Small intestine (tissue), 4 donors: ENCODE measurements around the gene TBC1D3I. TPM values are rescaled to one million over a fixed set of nuclear protein-coding genes. Genes with fewer than 3 reads are reported as not detected.

Experiments
- polyA plus RNA-seq, 4 donors: library from polyadenylated mRNA; stranded (reverse) in 3 of 4; unstranded in 1 of 4; fragments of 200-250 nt in 3 of 4; fragments of 120-200 nt in 1 of 4; gene quantifications; one replicate each; pipeline versions ENCODE4 v1.2.1 to v1.2.3, GENCODE V29; 2013
- donor health status: healthy with polysubstance abuse.
- donor health status: Bipolar disorder and iron deficiency.
- donor health status: healthy.

The TBC1D3I gene
- polyA plus RNA-seq, 4 donors, result 0.12 to 0.27 TPM; not detected in 2

Other genes starting within 250 kb of the TBC1D3I start
- gene CCL23, start 246.6 kb downstream of the TBC1D3I start, polyA plus RNA-seq, result 10 to 100 TPM in 1 of 4 donors, 1 to 10 TPM in 2, not detected in 1; 1.6 to 22.9 (median 1.9) TPM
- 10 to 100 TPM in 1 of 4 donors, 1 to 10 TPM in 1, under 1 TPM in 2; 0.24 to 17.9 (median 1.0) TPM for gene CCL18, start 200.3 kb downstream of the TBC1D3I start, polyA plus RNA-seq
- 1 to 10 TPM; 1.8 to 4.9 (median 3.3) TPM for gene CCL3, start 174.4 kb downstream of the TBC1D3I start, polyA plus RNA-seq
- 1 to 10 TPM; 2.7 to 6.2 (median 3.5) TPM for gene CCL4, start 160.7 kb downstream of the TBC1D3I start, polyA plus RNA-seq
- gene TBC1D3B, start 87.9 kb downstream of the TBC1D3I start, polyA plus RNA-seq, result 1 to 10 TPM; 1.8 to 6.5 (median 4.5) TPM
- gene CCL3L1, start 67.8 kb downstream of the TBC1D3I start, polyA plus RNA-seq, result 1 to 10 TPM in 2 of 4 donors, under 1 TPM in 1, not detected in 1; 0.15 to 3.3 (median 1.9) TPM
- gene CCL4L2, start 53.5 kb downstream of the TBC1D3I start, polyA plus RNA-seq, result 1 to 10 TPM in 2 of 4 donors, under 1 TPM in 1, not detected in 1; 0.43 to 5.9 (median 3.2) TPM
- 10 to 100 TPM in 1 of 4 donors, 1 to 10 TPM in 1, not detected in 2; 2.7 to 17.7 TPM for gene TBC1D3G, start 59.3 kb upstream of the TBC1D3I start, polyA plus RNA-seq
- gene TBC1D3H, start 123.9 kb upstream of the TBC1D3I start, polyA plus RNA-seq, result under 1 TPM in 1 of 4 donors, not detected in 3; 0.58 TPM
- 10 to 100 TPM; 41.8 to 53.4 (median 48.7) TPM for gene ZNHIT3, start 222.1 kb upstream of the TBC1D3I start, polyA plus RNA-seq